ENCODE data around the gene LRRC75A.

GRCh38 chr17:16444258-16444886 lies 47.6 kb downstream of the LRRC75A start:
- TF ChIP-seq, protein P1, sequence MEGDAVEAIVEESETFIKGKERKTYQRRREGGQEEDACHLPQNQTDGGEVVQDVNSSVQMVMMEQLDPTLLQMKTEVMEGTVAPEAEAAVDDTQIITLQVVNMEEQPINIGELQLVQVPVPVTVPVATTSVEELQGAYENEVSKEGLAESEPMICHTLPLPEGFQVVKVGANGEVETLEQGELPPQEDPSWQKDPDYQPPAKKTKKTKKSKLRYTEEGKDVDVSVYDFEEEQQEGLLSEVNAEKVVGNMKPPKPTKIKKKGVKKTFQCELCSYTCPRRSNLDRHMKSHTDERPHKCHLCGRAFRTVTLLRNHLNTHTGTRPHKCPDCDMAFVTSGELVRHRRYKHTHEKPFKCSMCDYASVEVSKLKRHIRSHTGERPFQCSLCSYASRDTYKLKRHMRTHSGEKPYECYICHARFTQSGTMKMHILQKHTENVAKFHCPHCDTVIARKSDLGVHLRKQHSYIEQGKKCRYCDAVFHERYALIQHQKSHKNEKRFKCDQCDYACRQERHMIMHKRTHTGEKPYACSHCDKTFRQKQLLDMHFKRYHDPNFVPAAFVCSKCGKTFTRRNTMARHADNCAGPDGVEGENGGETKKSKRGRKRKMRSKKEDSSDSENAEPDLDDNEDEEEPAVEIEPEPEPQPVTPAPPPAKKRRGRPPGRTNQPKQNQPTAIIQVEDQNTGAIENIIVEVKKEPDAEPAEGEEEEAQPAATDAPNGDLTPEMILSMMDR (IDR thresholded peaks at IDR 0.05; ENCODE audit: poor library complexity, severe bottlenecking): no peak
- TF ChIP-seq SMC3 (conservative IDR thresholded peaks at IDR 0.05; ENCODE audit: poor library complexity) (no peak), EZH2 (IDR thresholded peaks at IDR 0.05; ENCODE audit: borderline replicate concordance, insufficient read depth, low read length, poor library complexity, severe bottlenecking) (no peak), REST (IDR thresholded peaks at IDR 0.05; ENCODE audit: borderline replicate concordance) (no peak), POLR2AphosphoS5 (IDR thresholded peaks at IDR 0.05) (no peak), TAF1 (IDR thresholded peaks at IDR 0.05; ENCODE audit: low read depth) (no peak), RAD21 (conservative IDR thresholded peaks at IDR 0.05) (no peak), MXI1 (conservative IDR thresholded peaks at IDR 0.05; ENCODE audit: poor library complexity, severe bottlenecking) (no peak), EP300 (conservative IDR thresholded peaks at IDR 0.05; ENCODE audit: poor library complexity, severe bottlenecking) (no peak)
